ENCODE measurements around the gene ANO10.
"Not testable (repeated sequence)": the region's sequence is repeated elsewhere in the genome, so short reads cannot be mapped to it uniquely, and the experiment has no call there.

Gene ANO10

DNA sequence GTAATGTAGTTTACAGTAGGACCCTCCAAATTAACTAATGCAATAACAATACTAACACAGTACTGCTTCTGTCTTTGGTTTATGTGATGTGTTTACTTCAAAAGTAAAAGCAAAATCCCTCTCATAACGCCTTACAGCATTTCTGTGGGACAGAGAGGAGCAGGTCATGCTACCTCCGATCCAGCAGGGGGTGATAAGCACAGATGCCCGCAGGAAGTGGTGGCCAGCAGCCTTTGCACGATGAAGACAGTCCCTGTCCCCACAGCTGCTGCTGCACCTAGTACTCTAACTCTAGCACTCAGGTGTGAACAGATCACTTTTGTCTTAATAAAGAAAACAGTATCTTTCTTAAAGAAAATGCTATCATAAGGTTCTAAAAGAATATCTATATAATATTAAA is 38.3 kb downstream of the ANO10 start:
- in situ Hi-C loops (cut with HindIII; ENCODE audit: low sequenced_read_pairs), result no loop called here

- in situ Hi-C loops (cut with HindIII; ENCODE audit: low sequenced_read_pairs), result no loop called here
Measured at GRCh38 chr3:43582866-43583265, 38.9 kb downstream of the ANO10 start.

- in situ Hi-C loops (cut with HindIII; ENCODE audit: low sequenced_read_pairs), result no loop called here
Measured at GRCh38 chr3:43581343-43581742, 40.5 kb downstream of the ANO10 start.

GRCh38 chr3:43580181-43580580 is 41.6 kb downstream of the ANO10 start:
- in situ Hi-C loops (cut with HindIII; ENCODE audit: low sequenced_read_pairs), result no loop called here

GRCh38 chr3:43573576-43573975 is 48.2 kb downstream of the ANO10 start:
- in situ Hi-C loops (cut with HindIII; ENCODE audit: low sequenced_read_pairs), result no loop called here

DNA sequence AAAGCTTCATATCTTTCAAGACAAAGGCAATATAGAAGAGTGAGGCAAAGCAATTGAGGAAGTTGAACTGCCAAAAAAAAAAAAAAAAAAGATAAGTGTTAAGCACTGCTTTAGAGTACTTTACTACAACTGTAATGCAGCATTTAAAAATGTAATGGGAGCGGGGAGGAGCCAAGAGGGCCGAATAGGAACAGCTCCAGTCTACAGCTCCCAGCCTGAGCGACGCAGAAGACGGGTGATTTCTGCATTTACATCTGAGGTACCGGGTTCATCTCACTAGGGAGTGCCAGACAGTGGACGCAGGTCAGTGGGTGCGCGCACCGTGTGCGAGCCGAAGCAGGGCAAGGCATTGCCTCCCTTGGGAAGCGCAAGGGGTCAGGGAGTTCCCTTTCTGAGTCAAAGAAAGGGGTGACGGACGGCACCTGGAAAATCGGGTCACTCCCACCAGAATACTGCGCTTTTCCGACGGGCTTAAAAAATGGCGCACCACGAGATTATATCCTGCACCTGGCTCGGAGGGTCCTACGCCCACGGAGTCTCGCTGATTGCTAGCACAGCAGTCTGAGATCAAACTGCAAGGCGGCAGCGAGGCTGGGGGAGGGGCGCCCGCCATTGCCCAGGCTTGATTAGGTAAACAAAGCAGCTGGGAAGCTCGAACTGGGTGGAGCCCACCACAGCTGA is 56.0 kb downstream of the ANO10 start:
- in situ Hi-C loops (cut with HindIII; ENCODE audit: low sequenced_read_pairs), result not testable (repeated sequence)

DNA sequence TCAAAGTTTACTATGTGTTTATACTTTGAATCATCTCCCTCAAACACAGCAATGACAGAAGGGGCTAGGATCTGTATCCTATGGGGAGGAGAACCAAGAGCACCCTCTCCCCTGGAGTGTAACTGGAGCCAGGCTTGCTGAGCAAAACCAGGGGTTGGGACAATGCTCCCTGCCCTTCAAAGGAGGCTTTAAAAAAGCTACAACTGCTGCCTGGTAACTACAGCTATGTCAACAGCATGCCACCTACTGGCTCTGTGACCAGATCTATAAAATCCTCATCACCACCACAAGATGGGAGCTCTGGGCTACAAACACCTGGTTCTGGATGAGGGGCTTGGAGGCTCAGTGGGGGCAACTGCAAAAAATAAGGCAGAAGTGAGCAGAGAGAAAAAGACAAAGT is 61.9 kb downstream of the ANO10 start:
- in situ Hi-C loops (cut with HindIII; ENCODE audit: low sequenced_read_pairs), result no loop called here

GRCh38 chr3:43558171-43558570 is 63.6 kb downstream of the ANO10 start:
- in situ Hi-C loops (cut with HindIII; ENCODE audit: low sequenced_read_pairs), result no loop called here

GRCh38 chr3:43549626-43550290 is 72.1 kb downstream of the ANO10 start:
- in situ Hi-C loops (cut with HindIII; ENCODE audit: low sequenced_read_pairs), result no loop called here

DNA sequence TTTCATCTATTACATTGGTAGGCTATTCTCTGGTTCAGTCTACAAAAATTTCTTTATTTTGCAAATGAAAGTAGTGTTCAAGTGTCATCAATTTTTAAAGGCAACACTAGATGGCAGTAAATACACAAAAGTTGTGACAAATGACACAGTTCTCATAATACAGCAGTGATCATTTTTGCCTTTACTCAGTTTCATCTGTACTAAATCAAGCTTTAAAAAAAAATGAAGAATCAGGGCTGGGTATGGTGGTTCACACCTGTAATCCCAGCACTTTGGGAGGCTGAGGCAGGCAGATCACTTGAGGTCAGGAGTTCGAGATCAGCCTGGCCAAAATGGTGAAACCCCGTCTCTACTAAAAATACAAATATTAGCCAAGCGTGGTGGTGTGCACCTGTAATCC is 77.5 kb downstream of the ANO10 start:
- in situ Hi-C loops (cut with HindIII; ENCODE audit: low sequenced_read_pairs), result not testable (repeated sequence)

- in situ Hi-C loops (cut with HindIII; ENCODE audit: low sequenced_read_pairs), result no loop called here
Measured at GRCh38 chr3:43542328-43543043, 79.3 kb downstream of the ANO10 start.

- in situ Hi-C loops (cut with HindIII; ENCODE audit: low sequenced_read_pairs), result no loop called here
Measured at GRCh38 chr3:43540624-43541023, 81.2 kb downstream of the ANO10 start.

- in situ Hi-C loops (cut with HindIII; ENCODE audit: low sequenced_read_pairs), result no loop called here
Measured at GRCh38 chr3:43539321-43539720, 82.5 kb downstream of the ANO10 start.

- in situ Hi-C loops (cut with HindIII; ENCODE audit: low sequenced_read_pairs), result no loop called here
Measured at GRCh38 chr3:43537225-43537624, 84.6 kb downstream of the ANO10 start.

- in situ Hi-C loops (cut with HindIII; ENCODE audit: low sequenced_read_pairs), result no loop called here
Measured at GRCh38 chr3:43534675-43535074, 87.1 kb downstream of the ANO10 start.

GRCh38 chr3:43533009-43533408 is 88.8 kb downstream of the ANO10 start:
- in situ Hi-C loops (cut with HindIII; ENCODE audit: low sequenced_read_pairs), result no loop called here

DNA sequence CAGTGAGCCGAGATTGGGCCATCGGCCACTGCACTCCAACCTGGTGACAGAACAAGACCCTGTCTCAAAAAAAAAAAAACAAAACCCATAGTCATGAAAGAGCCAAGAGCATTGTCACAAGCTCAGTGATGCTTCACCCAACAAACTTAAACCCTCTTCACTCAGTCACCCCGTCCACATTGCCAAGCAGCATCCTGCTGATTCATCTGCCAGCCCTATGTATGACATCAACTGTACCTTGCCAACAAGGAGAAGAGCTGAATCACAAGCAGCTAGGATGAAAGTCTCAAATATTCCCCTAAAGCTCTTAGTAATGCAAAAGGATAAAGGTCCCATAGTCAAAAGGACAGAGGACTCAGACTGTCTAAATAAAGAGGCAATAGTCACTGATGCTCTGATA is 90.0 kb downstream of the ANO10 start:
- in situ Hi-C loops (cut with HindIII; ENCODE audit: low sequenced_read_pairs), result no loop called here

DNA sequence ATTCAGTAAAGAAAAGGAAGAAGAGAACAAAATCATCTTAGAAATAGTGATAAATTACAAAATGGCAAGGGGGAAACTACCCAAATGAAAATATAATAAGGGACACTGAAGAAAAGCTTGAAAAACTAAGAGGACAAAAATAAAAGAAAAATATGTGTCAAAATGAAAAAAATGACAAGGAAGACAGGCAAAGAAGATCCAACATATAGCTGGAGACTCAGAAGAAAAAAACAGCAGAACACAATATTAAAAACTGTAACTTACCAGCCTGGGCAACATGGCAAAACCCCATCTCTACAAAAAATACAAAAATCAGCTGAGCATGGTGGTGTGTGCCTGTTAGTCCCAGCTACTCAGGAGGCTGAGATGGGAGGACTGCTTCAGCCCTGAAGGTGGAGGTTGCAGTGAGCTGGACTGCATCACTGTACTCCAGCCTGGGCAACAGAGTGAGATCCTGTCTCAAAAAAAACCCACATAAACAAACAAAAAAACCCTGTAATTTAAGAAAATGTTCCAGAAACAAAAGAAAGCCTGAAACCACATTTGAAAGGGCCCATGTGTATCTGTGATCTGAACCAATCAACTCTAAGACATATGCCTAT is 93.2 kb downstream of the ANO10 start:
- in situ Hi-C loops (cut with HindIII; ENCODE audit: low sequenced_read_pairs), result no loop called here

- in situ Hi-C loops (cut with HindIII; ENCODE audit: low sequenced_read_pairs), result no loop called here
Measured at GRCh38 chr3:43526956-43527355, 94.9 kb downstream of the ANO10 start.

GRCh38 chr3:43525941-43526607 is 95.7 kb downstream of the ANO10 start:
- in situ Hi-C loops (cut with HindIII; ENCODE audit: low sequenced_read_pairs), result no loop called here

- in situ Hi-C loops (cut with HindIII; ENCODE audit: low sequenced_read_pairs), result no loop called here
Measured at GRCh38 chr3:43525386-43525785, 96.4 kb downstream of the ANO10 start.

All from DLD1 (cell line).